ENCODE data around the gene PTPN2.

- no peak for TF ChIP-seq ZHX1 (conservative IDR thresholded peaks at IDR 0.05; ENCODE audit: low read length)
- TF ChIP-seq KDM5B (IDR thresholded peaks at IDR 0.05; ENCODE audit: insufficient replicate concordance, low read depth, low read length) = no peak
These were observed 100.5 kb downstream of the PTPN2 start for GRCh38 chr18:12783524-12783923.

All from K562 (cell line).